HEK293 (cell line): ENCODE data around the gene DDX46.
"Not testable (repeated sequence)": the region's sequence is repeated elsewhere in the genome, so short reads cannot be mapped to it uniquely, and the experiment has no call there.

Experiments used
- CTCF ChIA-PET: fragments of 350-600 bp; formaldehyde crosslinking; extraction: SDS; loops from one replicate; lab custom pipeline; 2021; ENCODE audit warnings: antibody characterized with exemption; lab: Yijun Ruan, JAX
- POLR2A ChIA-PET: fragments of 300-600 bp; formaldehyde crosslinking; extraction: SDS; loops from one replicate; lab custom pipeline; 2020; ENCODE audit warnings: antibody characterized with exemption, inconsistent platforms; lab: Yijun Ruan, JAX
- H3K27ac ChIP-seq: fragments of 200-500 bp; sonication (Bioruptor generic); 2 replicates; pipeline ENCODE4 v1.5.1; 2014; ENCODE audit warnings: low read depth, low read length, control low read depth, inconsistent platforms; ENCODE audit errors: extremely low read depth
- H3K36me3 ChIP-seq, 2 experiments: fragments of 200-500 bp in 1 of 2; sonication (Bioruptor generic) in 1 of 2; 1 replicate in 1 of 2; 2 replicates in 1 of 2; pipeline ENCODE4 v1.5.1; 2014 to 2017; ENCODE audit warnings: inconsistent platforms in 2 of 2, low read length in 2 of 2; ENCODE audit not compliant: control insufficient read depth in 2 of 2, insufficient read depth in 1 of 2
- H3K4me1 ChIP-seq: fragments of 200-500 bp; sonication (Bioruptor generic); 2 replicates; pipeline ENCODE4 v1.5.1; 2014; ENCODE audit warnings: mild to moderate bottlenecking, low read length, inconsistent platforms; ENCODE audit not compliant: control insufficient read depth, insufficient read depth
- H3K4me3 ChIP-seq: 2 replicates; pipeline ENCODE4 v1.5.1; 2011; ENCODE audit warnings: low read depth, mild to moderate bottlenecking, control low read depth, low read length, moderate library complexity
- H3K9me3 ChIP-seq: fragments of 200-500 bp; sonication (Bioruptor generic); 2 replicates; pipeline ENCODE4 v1.5.1; 2014; ENCODE audit warnings: low read depth, low read length, inconsistent platforms; ENCODE audit not compliant: control insufficient read depth, insufficient read depth
- BCL11A ChIP-seq: fragments of 450-650 bp; formaldehyde crosslinking; IDR thresholded peaks from 2 replicates; pipeline ENCODE4 v1.5.1; 2016; ENCODE audit warnings: low read depth, missing biosample characterization, missing genetic modification characterization
- GLIS1 ChIP-seq: fragments of 450-650 bp; formaldehyde crosslinking; IDR thresholded peaks from 2 replicates; pipeline ENCODE4 v1.5.1; 2016; ENCODE audit warnings: missing biosample characterization, missing genetic modification characterization
- HOXC10 ChIP-seq: sonication (generic); formaldehyde crosslinking; IDR thresholded peaks from 2 replicates; pipeline ENCODE4 v1.8.1; 2023; ENCODE audit warnings: mild to moderate bottlenecking, missing genetic modification reagents
- SCRT1 ChIP-seq: fragments of 450-650 bp; formaldehyde crosslinking; IDR thresholded peaks from 2 replicates; pipeline ENCODE4 v1.5.1; 2016; ENCODE audit warnings: missing biosample characterization, missing genetic modification characterization, borderline replicate concordance
- SCRT2 ChIP-seq: fragments of 450-650 bp; formaldehyde crosslinking; IDR thresholded peaks from 2 replicates; pipeline ENCODE4 v1.5.1; 2016; ENCODE audit warnings: missing biosample characterization, missing genetic modification characterization
- ZBTB17 ChIP-seq: fragments of 450-650 bp; formaldehyde crosslinking; IDR thresholded peaks from 2 replicates; pipeline ENCODE4 v1.5.1; 2016; ENCODE audit warnings: missing biosample characterization, missing genetic modification characterization
- ZFP41 ChIP-seq: fragments of 450-650 bp; formaldehyde crosslinking; IDR thresholded peaks from 2 replicates; pipeline ENCODE4 v1.5.1; 2016; ENCODE audit warnings: missing biosample characterization, missing genetic modification characterization, borderline replicate concordance
- ZNF184 ChIP-seq: fragments of 450-650 bp; IDR thresholded peaks from 2 replicates; pipeline ENCODE4 v1.5.1; 2018; ENCODE audit warnings: missing biosample characterization, mild to moderate bottlenecking, missing genetic modification characterization
- ZNF324 ChIP-seq: fragments of 450-650 bp; formaldehyde crosslinking; IDR thresholded peaks from 2 replicates; pipeline ENCODE4 v1.5.1; 2016; ENCODE audit warnings: missing biosample characterization, missing genetic modification characterization
- TF ChIP-seq, protein P1 (sequence below): fragments of 450-650 bp; formaldehyde crosslinking; IDR thresholded peaks from 2 replicates; pipeline ENCODE4 v1.5.1; 2016; ENCODE audit warnings: missing biosample characterization, missing genetic modification characterization
- TF ChIP-seq, protein P2 (sequence below): fragments of 450-650 bp; formaldehyde crosslinking; IDR thresholded peaks from 2 replicates; pipeline ENCODE4 v1.5.1; 2016; ENCODE audit warnings: missing biosample characterization, missing genetic modification characterization
- TF ChIP-seq, protein P3 (sequence below): fragments of 450-650 bp; formaldehyde crosslinking; IDR thresholded peaks from 2 replicates; pipeline ENCODE4 v1.5.1; 2016; ENCODE audit warnings: missing biosample characterization, missing genetic modification characterization
- TF ChIP-seq, protein P4 (sequence below): fragments of 450-650 bp; formaldehyde crosslinking; IDR thresholded peaks from 2 replicates; pipeline ENCODE4 v1.5.1; 2016; ENCODE audit warnings: missing biosample characterization, missing genetic modification characterization, borderline replicate concordance
- TF ChIP-seq, protein P5 (sequence below): fragments of 450-650 bp; formaldehyde crosslinking; IDR thresholded peaks from 2 replicates; pipeline ENCODE4 v1.5.1; 2016; ENCODE audit warnings: missing biosample characterization, missing genetic modification characterization

The DDX46 gene

DNA sequence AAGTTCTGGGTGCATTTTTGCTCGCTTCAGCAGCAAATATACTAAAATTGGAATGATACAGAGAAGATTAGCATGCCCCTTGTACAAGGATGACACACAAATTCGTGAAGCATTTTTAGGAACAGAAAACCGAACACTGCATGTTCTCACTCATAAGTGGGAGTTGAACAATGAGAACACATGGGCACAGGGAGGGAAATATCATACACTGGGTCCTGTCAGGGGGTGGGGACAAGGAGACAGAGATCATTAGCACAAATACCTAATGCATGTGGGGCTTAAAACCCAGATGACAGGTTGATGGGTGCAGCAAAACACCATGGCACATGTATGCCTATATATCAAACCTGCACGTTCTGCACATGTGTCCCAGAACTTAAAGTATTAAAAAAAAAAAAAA lies 43.1 kb upstream of the DDX46 start:
- H3K27ac ChIP-seq, POLR2A ChIA-PET, H3K4me1 ChIP-seq, H3K9me3 ChIP-seq, H3K4me3 ChIP-seq: not testable (repeated sequence)
- H3K36me3 ChIP-seq: peaks cover 62 to 70% of the 10 kb centered on the region in 2 experiments
- CTCF ChIA-PET: interaction anchor here (0.7 kb wide), 1 partner anchor 23 kb away, joined by 3 read pairs; the partner anchor contains the start of gene CAMLG

DNA sequence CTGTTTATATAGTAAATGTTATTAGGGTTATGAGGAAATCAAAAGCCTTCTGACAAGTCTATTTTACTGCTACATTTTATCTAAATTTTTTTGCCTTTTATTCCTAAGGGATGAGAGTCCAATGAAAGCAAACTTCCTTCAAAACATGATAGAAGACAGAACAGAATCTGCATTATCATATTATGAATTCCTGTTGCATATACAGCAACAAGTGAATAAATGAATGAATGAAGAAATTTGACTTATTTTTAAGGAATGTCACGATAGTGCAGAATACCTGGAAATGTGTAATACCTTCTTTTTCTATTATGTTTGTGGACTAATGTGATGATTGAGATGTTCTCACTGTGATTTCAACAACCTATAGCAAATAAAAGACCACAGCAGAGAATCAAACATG lies 33.7 kb upstream of the DDX46 start:
- ChIA-PET CTCF (no interaction called here), POLR2A (no interaction called here)
- no peaks in the 10 kb centered on the region for H3K4me1 ChIP-seq
- no peaks in the 10 kb centered on the region for H3K9me3 ChIP-seq
- peaks cover 35 to 42% of the 10 kb centered on the region in 2 experiments for H3K36me3 ChIP-seq
- H3K4me3 ChIP-seq: no peak overlapping the region
- TF ChIP-seq BCL11A (tag by site-specific recombination) (no peak), ZFP41 (tag by site-specific recombination) (no peak), ZNF184 (no peak), ZBTB17 (tag by site-specific recombination) (no peak), SCRT1 (tag by site-specific recombination) (peak; percentile 55; the same call in 1 of the 2 replicates), GLIS1 (tag by site-specific recombination) (no peak), ZNF324 (no peak), SCRT2 (tag by site-specific recombination) (peak; percentile 91), HOXC10 (no peak)
- TF ChIP-seq, protein P1, sequence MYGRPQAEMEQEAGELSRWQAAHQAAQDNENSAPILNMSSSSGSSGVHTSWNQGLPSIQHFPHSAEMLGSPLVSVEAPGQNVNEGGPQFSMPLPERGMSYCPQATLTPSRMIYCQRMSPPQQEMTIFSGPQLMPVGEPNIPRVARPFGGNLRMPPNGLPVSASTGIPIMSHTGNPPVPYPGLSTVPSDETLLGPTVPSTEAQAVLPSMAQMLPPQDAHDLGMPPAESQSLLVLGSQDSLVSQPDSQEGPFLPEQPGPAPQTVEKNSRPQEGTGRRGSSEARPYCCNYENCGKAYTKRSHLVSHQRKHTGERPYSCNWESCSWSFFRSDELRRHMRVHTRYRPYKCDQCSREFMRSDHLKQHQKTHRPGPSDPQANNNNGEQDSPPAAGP (tag by site-specific recombination): no peak
- TF ChIP-seq, protein P2, sequence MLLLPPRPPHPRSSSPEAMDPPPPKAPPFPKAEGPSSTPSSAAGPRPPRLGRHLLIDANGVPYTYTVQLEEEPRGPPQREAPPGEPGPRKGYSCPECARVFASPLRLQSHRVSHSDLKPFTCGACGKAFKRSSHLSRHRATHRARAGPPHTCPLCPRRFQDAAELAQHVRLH: no peak
- TF ChIP-seq, protein P3, sequence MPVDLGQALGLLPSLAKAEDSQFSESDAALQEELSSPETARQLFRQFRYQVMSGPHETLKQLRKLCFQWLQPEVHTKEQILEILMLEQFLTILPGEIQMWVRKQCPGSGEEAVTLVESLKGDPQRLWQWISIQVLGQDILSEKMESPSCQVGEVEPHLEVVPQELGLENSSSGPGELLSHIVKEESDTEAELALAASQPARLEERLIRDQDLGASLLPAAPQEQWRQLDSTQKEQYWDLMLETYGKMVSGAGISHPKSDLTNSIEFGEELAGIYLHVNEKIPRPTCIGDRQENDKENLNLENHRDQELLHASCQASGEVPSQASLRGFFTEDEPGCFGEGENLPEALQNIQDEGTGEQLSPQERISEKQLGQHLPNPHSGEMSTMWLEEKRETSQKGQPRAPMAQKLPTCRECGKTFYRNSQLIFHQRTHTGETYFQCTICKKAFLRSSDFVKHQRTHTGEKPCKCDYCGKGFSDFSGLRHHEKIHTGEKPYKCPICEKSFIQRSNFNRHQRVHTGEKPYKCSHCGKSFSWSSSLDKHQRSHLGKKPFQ (tag by site-specific recombination): no peak
- TF ChIP-seq, protein P4, sequence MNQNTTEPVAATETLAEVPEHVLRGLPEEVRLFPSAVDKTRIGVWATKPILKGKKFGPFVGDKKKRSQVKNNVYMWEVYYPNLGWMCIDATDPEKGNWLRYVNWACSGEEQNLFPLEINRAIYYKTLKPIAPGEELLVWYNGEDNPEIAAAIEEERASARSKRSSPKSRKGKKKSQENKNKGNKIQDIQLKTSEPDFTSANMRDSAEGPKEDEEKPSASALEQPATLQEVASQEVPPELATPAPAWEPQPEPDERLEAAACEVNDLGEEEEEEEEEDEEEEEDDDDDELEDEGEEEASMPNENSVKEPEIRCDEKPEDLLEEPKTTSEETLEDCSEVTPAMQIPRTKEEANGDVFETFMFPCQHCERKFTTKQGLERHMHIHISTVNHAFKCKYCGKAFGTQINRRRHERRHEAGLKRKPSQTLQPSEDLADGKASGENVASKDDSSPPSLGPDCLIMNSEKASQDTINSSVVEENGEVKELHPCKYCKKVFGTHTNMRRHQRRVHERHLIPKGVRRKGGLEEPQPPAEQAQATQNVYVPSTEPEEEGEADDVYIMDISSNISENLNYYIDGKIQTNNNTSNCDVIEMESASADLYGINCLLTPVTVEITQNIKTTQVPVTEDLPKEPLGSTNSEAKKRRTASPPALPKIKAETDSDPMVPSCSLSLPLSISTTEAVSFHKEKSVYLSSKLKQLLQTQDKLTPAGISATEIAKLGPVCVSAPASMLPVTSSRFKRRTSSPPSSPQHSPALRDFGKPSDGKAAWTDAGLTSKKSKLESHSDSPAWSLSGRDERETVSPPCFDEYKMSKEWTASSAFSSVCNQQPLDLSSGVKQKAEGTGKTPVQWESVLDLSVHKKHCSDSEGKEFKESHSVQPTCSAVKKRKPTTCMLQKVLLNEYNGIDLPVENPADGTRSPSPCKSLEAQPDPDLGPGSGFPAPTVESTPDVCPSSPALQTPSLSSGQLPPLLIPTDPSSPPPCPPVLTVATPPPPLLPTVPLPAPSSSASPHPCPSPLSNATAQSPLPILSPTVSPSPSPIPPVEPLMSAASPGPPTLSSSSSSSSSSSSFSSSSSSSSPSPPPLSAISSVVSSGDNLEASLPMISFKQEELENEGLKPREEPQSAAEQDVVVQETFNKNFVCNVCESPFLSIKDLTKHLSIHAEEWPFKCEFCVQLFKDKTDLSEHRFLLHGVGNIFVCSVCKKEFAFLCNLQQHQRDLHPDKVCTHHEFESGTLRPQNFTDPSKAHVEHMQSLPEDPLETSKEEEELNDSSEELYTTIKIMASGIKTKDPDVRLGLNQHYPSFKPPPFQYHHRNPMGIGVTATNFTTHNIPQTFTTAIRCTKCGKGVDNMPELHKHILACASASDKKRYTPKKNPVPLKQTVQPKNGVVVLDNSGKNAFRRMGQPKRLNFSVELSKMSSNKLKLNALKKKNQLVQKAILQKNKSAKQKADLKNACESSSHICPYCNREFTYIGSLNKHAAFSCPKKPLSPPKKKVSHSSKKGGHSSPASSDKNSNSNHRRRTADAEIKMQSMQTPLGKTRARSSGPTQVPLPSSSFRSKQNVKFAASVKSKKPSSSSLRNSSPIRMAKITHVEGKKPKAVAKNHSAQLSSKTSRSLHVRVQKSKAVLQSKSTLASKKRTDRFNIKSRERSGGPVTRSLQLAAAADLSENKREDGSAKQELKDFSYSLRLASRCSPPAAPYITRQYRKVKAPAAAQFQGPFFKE (tag by site-specific recombination): no peak
- TF ChIP-seq, protein P5, sequence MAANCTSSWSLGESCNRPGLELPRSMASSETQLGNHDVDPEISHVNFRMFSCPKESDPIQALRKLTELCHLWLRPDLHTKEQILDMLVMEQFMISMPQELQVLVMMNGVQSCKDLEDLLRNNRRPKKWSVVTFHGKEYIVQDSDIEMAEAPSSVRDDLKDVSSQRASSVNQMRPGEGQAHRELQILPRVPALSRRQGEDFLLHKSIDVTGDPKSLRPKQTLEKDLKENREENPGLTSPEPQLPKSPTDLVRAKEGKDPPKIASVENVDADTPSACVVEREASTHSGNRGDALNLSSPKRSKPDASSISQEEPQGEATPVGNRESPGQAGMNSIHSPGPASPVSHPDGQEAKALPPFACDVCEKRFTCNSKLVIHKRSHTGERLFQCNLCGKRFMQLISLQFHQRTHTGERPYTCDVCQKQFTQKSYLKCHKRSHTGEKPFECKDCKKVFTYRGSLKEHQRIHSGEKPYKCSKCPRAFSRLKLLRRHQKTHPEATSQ (tag by site-specific recombination): no peak
- H3K27ac ChIP-seq: no peak overlapping the region
